PC-3 (cell line): ENCODE measurements around the gene YWHAH.

Experiments used
- CTCF ChIP-seq: fragments of 300-600 bp; sonication (generic); conservative IDR thresholded peaks from 2 replicates; pipeline ENCODE4 v1.5.1; 2017; ENCODE audit warnings: antibody characterized with exemption, low read depth, mild to moderate bottlenecking, low read length
- EZH2 ChIP-seq: fragments of 300-600 bp; sonication (generic); IDR thresholded peaks from one replicate; pipeline ENCODE4 v1.6.1; 2017; ENCODE audit warnings: antibody characterized with exemption, mild to moderate bottlenecking, low read length; ENCODE audit not compliant: unreplicated experiment

- no peak for TF ChIP-seq CTCF
- TF ChIP-seq EZH2: no peak
These were observed 11.5 kb upstream of the YWHAH start for GRCh38 chr22:31932863-31933262.
